Measurements from ENCODE around the gene COX11.

Gene COX11

GRCh38 chr17:54968262-54968987 lies at the start of gene COX11, which contains the start of gene STXBP4:
Gene COX11 (minus strand): TSS chr17:54968654. CDS start chr17:54968646, 8 bp downstream.
Gene STXBP4 (plus strand): TSS chr17:54968765. CDS start chr17:54986220, 17,455 bp downstream.
- DNase-seq = peak; percentile 85 to 93

GRCh38 chr17:55005520-55005919 lies 37.1 kb upstream of the COX11 start:
- no peak for DNase-seq

- no peak for DNase-seq
Measured at GRCh38 chr17:55004484-55004883, 36.0 kb upstream of the COX11 start.

- DNase-seq = no peak
Measured at GRCh38 chr17:55002458-55002857, 34.0 kb upstream of the COX11 start.

- DNase-seq = no peak
Measured at GRCh38 chr17:54996441-54996840, 28.0 kb upstream of the COX11 start.

GRCh38 chr17:54992797-54993639 lies 24.6 kb upstream of the COX11 start:
- peak in 1 of 2 donors; percentile 41 for DNase-seq

- DNase-seq = no peak
Measured at GRCh38 chr17:54991567-54991966, 23.1 kb upstream of the COX11 start.

- no peak for DNase-seq
Measured at GRCh38 chr17:54990118-54990517, 21.7 kb upstream of the COX11 start.

- no peak for DNase-seq
Measured at GRCh38 chr17:54985476-54985875, 17.0 kb upstream of the COX11 start.

GRCh38 chr17:54983260-54983659 lies 14.8 kb upstream of the COX11 start:
- DNase-seq = no peak

- DNase-seq = no peak
Measured at GRCh38 chr17:54982399-54982798, 13.9 kb upstream of the COX11 start.

GRCh38 chr17:54980375-54980774 lies 11.9 kb upstream of the COX11 start:
- no peak for DNase-seq

- DNase-seq = no peak
Measured at GRCh38 chr17:54979657-54980056, 11.2 kb upstream of the COX11 start.

GRCh38 chr17:54977744-54978143 lies 9.3 kb upstream of the COX11 start:
- DNase-seq = no peak

- DNase-seq = no peak
Measured at GRCh38 chr17:54976316-54976715, 7.9 kb upstream of the COX11 start.

- DNase-seq = no peak
Measured at GRCh38 chr17:54974759-54975158, 6.3 kb upstream of the COX11 start.

- DNase-seq = no peak
Measured at GRCh38 chr17:54972406-54973138, 4.1 kb upstream of the COX11 start.

- DNase-seq = no peak
Measured at GRCh38 chr17:54971901-54972300, 3.4 kb upstream of the COX11 start.

GRCh38 chr17:54971147-54971546 lies 2.7 kb upstream of the COX11 start:
- no peak for DNase-seq

- no peak for DNase-seq
Measured at GRCh38 chr17:54969658-54970572, 1.5 kb upstream of the COX11 start.

- no peak for DNase-seq
Measured at GRCh38 chr17:54968988-54969332, 506 bp upstream of the COX11 start.

GRCh38 chr17:54967621-54968261 lies 713 bp downstream of the COX11 start:
- DNase-seq = peak in 1 of 2 donors; percentile 25

Measured in hippocampal formation (tissue), 2 donors.